GM12878 (cell line): Measurements from ENCODE around the gene TEX51. TPM values are rescaled to one million over a fixed set of nuclear protein-coding genes. Genes with fewer than 3 reads are reported as not detected.

Experiments used
- ATAC-seq: fragments of 200-7000 bp; cut with Tn5 transposase; 3 replicates; pipeline ENCODE4 v1.9.1; 2020; ENCODE audit warnings: mild to moderate bottlenecking, moderate library complexity
- BruUV-seq: library from RNA; stranded (reverse); fragments of 400-500 nt; replicated peaks from 2 replicates; lab custom pipeline; 2021; lab: Mats Ljungman, UMichigan
- CTCF ChIA-PET: fragments of 300-600 bp; sonication (Branson Sonifier 250); formaldehyde crosslinking; extraction: SDS; loops from one replicate; lab custom pipeline; 2021; ENCODE audit warnings: inconsistent platforms; lab: Yijun Ruan, JAX
- POLR2A ChIA-PET: fragments of 350-600 bp; formaldehyde crosslinking; extraction: SDS; loops from one replicate; lab custom pipeline; 2021; ENCODE audit warnings: inconsistent platforms; lab: Charles Lee
- RAD21 ChIA-PET: fragments of 300-600 bp; sonication (Branson Sonifier 250); formaldehyde crosslinking; loops from one replicate; lab custom pipeline; 2023; ENCODE audit warnings: antibody characterized with exemption; ENCODE audit not compliant: unreplicated experiment; lab: Charles Lee
- SMC1A ChIA-PET: fragments of 300-600 bp; sonication (Branson Sonifier 250); formaldehyde crosslinking; loops from one replicate; lab custom pipeline; 2023; ENCODE audit not compliant: unreplicated experiment, uncharacterized antibody; lab: Charles Lee
- DNase-seq: peaks from one replicate; pipeline ENCODE4 v3.0.0-alpha.2; 2011; ENCODE audit warnings: low read depth, low spot score
- FAIRE-seq: peaks from 3 replicates; lab custom pipeline; 2011; peaks lifted over from hg19 to GRCh38; lab: Jason Lieb, UNC
- H2AFZ ChIP-seq: 2 replicates; pipeline ENCODE4 v1.6.0; 2011; ENCODE audit warnings: low read depth, low read length, control low read depth; ENCODE audit not compliant: control insufficient read depth
- H3K27ac ChIP-seq: 2 replicates; pipeline ENCODE4 v1.5.1; 2011; ENCODE audit warnings: control low read depth; ENCODE audit not compliant: control insufficient read depth, insufficient read depth
- H3K27me3 ChIP-seq, 2 experiments: replicated peaks in 1 of 2; 2 replicates each; pipeline versions ENCODE4 v1.6.0 to v1.6.1; 2011; ENCODE audit warnings: low read length in 1 of 2; ENCODE audit not compliant: control insufficient read depth in 2 of 2, insufficient read depth in 2 of 2
- H3K36me3 ChIP-seq, 2 experiments: 2 replicates each; pipeline ENCODE4 v1.5.1; 2011; ENCODE audit warnings: low read length in 1 of 2; ENCODE audit not compliant: control insufficient read depth in 2 of 2, insufficient read depth in 2 of 2
- H3K4me1 ChIP-seq: 2 replicates; pipeline ENCODE4 v1.6.1; 2011; ENCODE audit warnings: mild to moderate bottlenecking, low read length, moderate library complexity, mixed read lengths; ENCODE audit not compliant: control insufficient read depth, insufficient read depth
- H3K4me2 ChIP-seq: 2 replicates; pipeline ENCODE4 v1.6.0; 2011; ENCODE audit warnings: control low read depth; ENCODE audit not compliant: control insufficient read depth, insufficient read depth
- H3K4me3 ChIP-seq: fragments of 200-600 bp; sonication (generic); 2 replicates; pipeline ENCODE4 v1.5.1; 2016
- H3K79me2 ChIP-seq: 2 replicates; pipeline ENCODE4 v1.6.0; 2011; ENCODE audit warnings: low read length; ENCODE audit not compliant: control insufficient read depth, insufficient read depth
- H3K9ac ChIP-seq: 2 replicates; pipeline ENCODE4 v1.8.0; 2011; ENCODE audit warnings: low read length, control low read depth, mixed read lengths; ENCODE audit not compliant: control insufficient read depth, insufficient read depth
- H3K9me3 ChIP-seq: replicated peaks from 3 replicates; pipeline ENCODE4 v1.5.1; 2011; ENCODE audit warnings: mild to moderate bottlenecking, low read length; ENCODE audit not compliant: control insufficient read depth, insufficient read depth
- H4K20me1 ChIP-seq: 2 replicates; pipeline ENCODE4 v1.6.0; 2011; ENCODE audit not compliant: control insufficient read depth, insufficient read depth
- CBX5 ChIP-seq: sonication (generic); IDR thresholded peaks from 2 replicates; pipeline ENCODE4 v1.6.1; 2016; ENCODE audit warnings: low read depth, moderate library complexity, mild to moderate bottlenecking, inconsistent platforms
- FOXM1 ChIP-seq: IDR thresholded peaks from 2 replicates; pipeline ENCODE4 v1.6.1; 2012; ENCODE audit warnings: low read depth, mild to moderate bottlenecking, inconsistent platforms, low read length, moderate library complexity
- GABPA ChIP-seq: IDR thresholded peaks from 2 replicates; pipeline ENCODE4 v1.6.1; 2014; ENCODE audit warnings: antibody characterized with exemption, low read depth, mild to moderate bottlenecking, inconsistent platforms
- LARP7 ChIP-seq: fragments of 450-650 bp; IDR thresholded peaks from 2 replicates; pipeline ENCODE4 v1.6.1; 2017; ENCODE audit warnings: mild to moderate bottlenecking
- MTA2 ChIP-seq: fragments of 450-650 bp; IDR thresholded peaks from 2 replicates; pipeline ENCODE4 v1.6.1; 2016; ENCODE audit warnings: low read depth, mild to moderate bottlenecking, moderate library complexity
- NFXL1 ChIP-seq: fragments of 450-650 bp; IDR thresholded peaks from 2 replicates; pipeline ENCODE4 v1.6.1; 2017; ENCODE audit warnings: antibody characterized with exemption, mild to moderate bottlenecking, borderline replicate concordance
- POU2F2 ChIP-seq: IDR thresholded peaks from 3 replicates; pipeline ENCODE4 v1.6.1; 2011; ENCODE audit warnings: low read depth, mild to moderate bottlenecking, low read length, borderline replicate concordance
- RAD21 ChIP-seq: IDR thresholded peaks from 2 replicates; pipeline ENCODE4 v1.6.1; 2011; ENCODE audit warnings: mild to moderate bottlenecking, low read depth, low read length, moderate library complexity; ENCODE audit not compliant: insufficient read depth
- RCOR1 ChIP-seq: conservative IDR thresholded peaks from 2 replicates; pipeline ENCODE4 v1.6.1; 2012; ENCODE audit warnings: low read depth, low read length, improper control_type of control experiment
- SRF ChIP-seq, 2 experiments: IDR thresholded peaks; 2 replicates each; pipeline ENCODE4 v1.6.1; 2011; ENCODE audit warnings: low read depth in 2 of 2, low read length in 2 of 2, mild to moderate bottlenecking in 1 of 2, moderate library complexity in 1 of 2
- TBL1XR1 ChIP-seq: IDR thresholded peaks from 2 replicates; pipeline ENCODE4 v1.6.1; 2012; ENCODE audit warnings: low read depth, low read length, improper control_type of control experiment
- ZBTB4 ChIP-seq: fragments of 450-650 bp; formaldehyde crosslinking; IDR thresholded peaks from 2 replicates; pipeline ENCODE4 v1.4.0; 2022; ENCODE audit warnings: mild to moderate bottlenecking, moderate library complexity
- ZNF24 ChIP-seq: fragments of 450-650 bp; IDR thresholded peaks from 2 replicates; pipeline ENCODE4 v1.6.1; 2017; ENCODE audit warnings: antibody characterized with exemption, mild to moderate bottlenecking
- ZNF384 ChIP-seq: IDR thresholded peaks from 2 replicates; pipeline ENCODE4 v1.6.1; 2012; ENCODE audit warnings: low read depth, mild to moderate bottlenecking, low read length, improper control_type of control experiment, borderline replicate concordance
- ZNF622 ChIP-seq: fragments of 450-650 bp; IDR thresholded peaks from 2 replicates; pipeline ENCODE4 v1.6.1; 2017; ENCODE audit warnings: mild to moderate bottlenecking, inconsistent platforms
- WGBS: methylation state at CpG from one replicate; pipeline ENCODE4 v1.1.6; 2016; ENCODE audit warnings: low lambda C conversion rate; ENCODE audit not compliant: insufficient replicate concordance, insufficient coverage; ENCODE audit errors: missing lambda C conversion rate; 5-methylcytosine and 5-hydroxymethylcytosine counted together
- in situ Hi-C: fragments of 300-500 bp; cut with MboI; formaldehyde crosslinking; loops from 9 replicates; pipeline ENCODE4 v1.14.3; 2018; ENCODE audit warnings: mixed read lengths
- intact Hi-C: fragments of 100-400 bp; cut with micrococcal nuclease; formaldehyde crosslinking; loops from one replicate; pipeline ENCODE4 v1.14.2; 2022; ENCODE audit not compliant: unreplicated experiment
- polyA plus RNA-seq, 11 experiments: library from polyadenylated mRNA; depleted of rRNA in 4 of 11; unstranded in 6 of 11; stranded (reverse) in 5 of 11; fragments of >200 nt; fragmentation: Nextera tagmentation in 4 of 11; fragmentation: Illumina TruSeq in 1 of 11; extraction: Ambion mirVana in 4 of 11; extraction: Trizol in 1 of 11; gene quantifications; 1 replicate in 1 of 11; 2 replicates in 10 of 11; pipeline versions ENCODE4 v1.2.1 to v1.2.3, GENCODE V29; 2011 to 2016; ENCODE audit warnings: inconsistent platforms in 2 of 11, missing spikeins in 2 of 11, low read depth in 1 of 11
- total RNA-seq, 4 experiments: library from RNA; depleted of rRNA in 3 of 4; stranded (reverse); fragments of >200 nt in 3 of 4; fragmentation: Illumina TruSeq in 1 of 4; extraction: Trizol in 1 of 4; gene quantifications; 2 replicates each; pipeline versions ENCODE4 v1.2.1 to v1.2.3, GENCODE V29; 2013 to 2021

Gene TEX51
- total and polyA plus RNA-seq, 10 of the 15 experiments (the other 5 are each of a cell fraction or from before 2014, with no cell fraction given) = not detected

- Histone ChIP-seq H3K9me3 (no peaks in the 10 kb centered on the region), H3K36me3 (no peaks in the 10 kb centered on the region), H3K4me2 (no peak overlapping the region), H3K27ac (no peak overlapping the region), H2AFZ (no peak overlapping the region), H3K4me1 (no peaks in the 10 kb centered on the region), H3K27me3 (no peaks in the 10 kb centered on the region), H3K4me3 (no peak overlapping the region), H3K79me2 (no peaks in the 10 kb centered on the region), H4K20me1 (no peaks in the 10 kb centered on the region), H3K9ac (no peak overlapping the region)
- ChIA-PET SMC1A (no interaction called here), POLR2A (no interaction called here), RAD21 (no interaction called here), CTCF (no interaction called here)
- in situ Hi-C loops (no loop called here), intact Hi-C loops (no loop called here)
- no peak for TF ChIP-seq POU2F2
- no peak for TF ChIP-seq NFXL1
- no peak for TF ChIP-seq GABPA
- no peak for TF ChIP-seq ZNF622
- TF ChIP-seq SRF (IDR thresholded peaks at IDR 0.05; ENCODE audit: low read depth in 2 of 2, low read length in 2 of 2) = no peak
- TF ChIP-seq FOXM1 = no peak
- no peak for TF ChIP-seq RCOR1
- TF ChIP-seq TBL1XR1 = no peak
- no peak for TF ChIP-seq MTA2
- no peak for TF ChIP-seq LARP7
- TF ChIP-seq ZBTB4 (CRISPR knock-in tag) = no peak
- TF ChIP-seq ZNF384 = no peak
- TF ChIP-seq CBX5 = no peak
- no peak for TF ChIP-seq ZNF24
- TF ChIP-seq RAD21 = no peak
- BruUV-seq = no TSS peak
- FAIRE-seq (no peak), DNase-seq (no peak), ATAC-seq (no peak)
- WGBS = 40% methylated on average over 7 of the region's 7 CpGs
Observed at GRCh38 chr2:126878601-126879000, 20.1 kb upstream of the TEX51 start.
